Left ventricle myocardium superior (tissue), 1 donor: Measurements from ENCODE around the gene CCDC127. TPM values are rescaled to one million over a fixed set of nuclear protein-coding genes. Genes with fewer than 3 reads are reported as not detected.
"Not testable (repeated sequence)": the region's sequence is repeated elsewhere in the genome, so short reads cannot be mapped to it uniquely, and the experiment has no call there.

Experiments used
- ATAC-seq: fragments of 200-7000 bp; cut with Tn5 transposase; one replicate; pipeline ENCODE4 v1.9.1; 2020; ENCODE audit warnings: mild to moderate bottlenecking, moderate library complexity
- DNase-seq: peaks from one replicate; pipeline ENCODE4 v3.0.0-alpha.2; 2020
- intact Hi-C: fragments of 100-400 bp; cut with micrococcal nuclease; formaldehyde crosslinking; loops from one replicate; pipeline ENCODE4 v1.11.0; 2022
- total RNA-seq: library from RNA; stranded (reverse); fragmentation: NEBNext Ultra II Directional; extraction: Animal tissue kit (Norgen Biotek cat#: 25700); gene quantifications from one replicate; pipeline ENCODE4 v1.2.1, GENCODE V29; 2021
- donor health status: DM: no; HTN: yes; CAD: no; lungs with severe emphysema.

CCDC127 gene
- total RNA-seq, 1 donor from 2014 or later, result 7.7 TPM

DNA sequence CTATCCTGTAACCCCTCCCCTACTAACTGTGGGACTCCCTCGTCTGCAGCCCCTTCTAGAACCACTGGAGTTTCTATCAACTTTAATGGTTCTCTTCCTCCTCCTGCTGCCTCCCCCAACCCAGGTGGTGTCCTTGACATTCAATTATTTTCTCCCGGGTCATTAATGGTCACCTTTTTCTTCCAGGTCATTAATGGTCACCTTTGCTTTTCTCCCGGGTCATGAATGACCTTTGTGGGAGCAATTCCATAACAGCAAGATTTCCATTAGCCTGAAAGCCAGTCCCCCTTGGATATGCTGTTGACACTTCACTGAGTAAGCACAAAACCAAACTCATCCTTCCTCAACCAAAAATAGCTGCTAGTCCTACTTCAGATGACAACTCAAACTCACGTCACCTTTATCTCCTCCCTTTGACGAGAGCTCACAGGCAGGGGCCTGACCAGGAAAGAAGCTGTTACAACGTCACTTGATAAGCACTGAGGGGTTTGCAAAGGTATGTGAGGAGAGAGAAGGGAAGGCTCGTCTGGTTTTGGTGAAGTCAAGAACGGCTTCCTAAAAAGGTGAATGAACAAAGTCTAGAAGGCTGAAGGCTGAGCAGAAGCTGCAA lies 10.9 kb downstream of the CCDC127 start:
- peak; percentile 71 for ATAC-seq

DNA sequence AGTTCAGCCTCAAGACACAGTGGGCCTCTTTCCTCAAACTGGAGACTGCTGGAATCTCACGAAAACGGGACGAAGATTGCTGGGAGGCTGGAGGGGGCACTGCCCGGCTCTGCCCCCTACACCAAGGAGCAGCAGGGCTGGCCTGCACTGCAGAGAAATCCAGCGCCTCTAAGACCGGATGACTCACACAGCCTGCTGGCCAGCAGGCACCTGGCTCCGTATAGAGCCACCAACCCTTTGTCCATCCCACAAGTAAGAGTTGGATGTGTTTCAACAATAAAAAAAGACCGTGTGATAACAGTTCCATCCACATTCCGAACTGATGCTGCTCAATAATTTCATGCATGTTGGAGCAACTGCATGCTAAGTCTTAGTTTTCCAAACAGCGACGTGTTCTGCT lies 11.5 kb downstream of the CCDC127 start:
- DNase-seq (peak; percentile 67), ATAC-seq (peak; percentile 91)
- intact Hi-C loops, result no loop called here

More for the DNA sequence above, 10.9 kb downstream of the CCDC127 start:
- no peak for DNase-seq
- intact Hi-C loops, result no loop called here

DNA sequence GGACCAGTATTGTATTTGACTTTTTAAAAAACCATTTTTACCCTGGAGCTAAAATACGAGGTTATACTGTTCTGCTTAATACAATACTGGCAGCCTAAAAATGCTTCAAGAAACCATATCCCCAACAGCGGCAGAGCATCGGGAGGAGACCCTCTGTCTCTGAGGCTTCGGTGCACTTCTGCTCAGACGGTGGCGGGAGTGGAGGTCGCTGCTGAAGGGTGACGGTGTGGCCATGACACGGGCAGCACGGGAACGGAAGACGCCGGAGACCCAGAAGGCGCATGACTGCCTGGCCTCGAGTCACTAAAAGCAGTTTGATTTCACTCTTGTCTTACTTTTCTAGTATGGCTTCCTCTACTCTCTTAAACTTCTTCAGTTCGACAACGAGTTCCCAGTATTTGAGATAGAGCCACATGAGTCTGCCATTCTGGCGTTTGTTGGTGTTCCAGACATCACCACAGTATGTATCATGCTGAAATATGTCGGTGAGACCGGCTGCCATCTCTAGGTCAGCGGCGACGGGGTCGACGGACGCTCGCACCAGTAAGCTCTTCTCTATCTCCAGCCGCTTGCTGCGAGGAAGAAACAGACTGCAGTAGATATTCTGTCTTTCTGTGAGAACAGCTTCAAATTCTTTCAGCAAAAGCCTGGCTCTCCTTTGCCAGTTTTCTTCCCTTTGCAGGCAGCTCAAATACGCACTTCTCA lies 12.8 kb downstream of the CCDC127 start:
- no peak for DNase-seq
- no peak for ATAC-seq
- intact Hi-C loops, result no loop called here

DNA sequence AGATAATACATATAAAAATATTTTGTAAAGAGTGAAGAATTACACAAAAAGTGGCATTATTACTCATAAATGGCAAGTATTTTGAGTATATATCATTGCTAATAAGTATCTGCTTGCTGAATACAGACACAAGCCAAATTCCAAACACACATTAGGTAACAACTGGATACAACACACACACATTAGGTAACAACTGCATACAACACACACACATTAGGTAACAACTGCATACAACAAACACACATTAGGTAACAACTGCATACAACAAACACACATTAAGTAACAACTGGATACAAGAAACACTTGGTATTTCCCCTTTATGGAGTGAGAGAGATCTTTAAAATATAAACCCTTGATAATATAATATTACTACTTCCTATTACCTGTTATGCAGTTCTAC lies 13.5 kb downstream of the CCDC127 start:
- intact Hi-C loops, result no loop called here
- DNase-seq (no peak), ATAC-seq (no peak)

DNA sequence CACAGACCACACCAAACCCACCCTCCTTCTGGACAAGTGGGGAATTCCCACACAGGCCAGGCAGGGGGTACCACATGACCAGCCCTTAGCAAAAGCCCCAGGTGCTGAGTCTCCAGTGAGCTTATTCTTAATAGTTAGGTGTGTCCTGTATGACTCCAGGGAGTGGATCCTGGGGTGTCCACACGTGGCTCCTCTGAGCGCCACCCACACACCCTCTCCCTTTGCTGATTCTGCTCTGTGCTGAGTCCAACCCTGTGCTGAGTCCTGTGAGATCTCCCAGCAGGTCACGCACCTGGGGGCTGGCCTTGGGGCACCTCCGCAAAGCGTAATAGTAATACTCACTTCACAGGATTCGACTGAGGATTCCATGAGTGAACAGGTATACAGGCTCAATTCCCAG lies 14.0 kb downstream of the CCDC127 start:
- ATAC-seq (no peak), DNase-seq (no peak)
- intact Hi-C loops, result no loop called here

DNA sequence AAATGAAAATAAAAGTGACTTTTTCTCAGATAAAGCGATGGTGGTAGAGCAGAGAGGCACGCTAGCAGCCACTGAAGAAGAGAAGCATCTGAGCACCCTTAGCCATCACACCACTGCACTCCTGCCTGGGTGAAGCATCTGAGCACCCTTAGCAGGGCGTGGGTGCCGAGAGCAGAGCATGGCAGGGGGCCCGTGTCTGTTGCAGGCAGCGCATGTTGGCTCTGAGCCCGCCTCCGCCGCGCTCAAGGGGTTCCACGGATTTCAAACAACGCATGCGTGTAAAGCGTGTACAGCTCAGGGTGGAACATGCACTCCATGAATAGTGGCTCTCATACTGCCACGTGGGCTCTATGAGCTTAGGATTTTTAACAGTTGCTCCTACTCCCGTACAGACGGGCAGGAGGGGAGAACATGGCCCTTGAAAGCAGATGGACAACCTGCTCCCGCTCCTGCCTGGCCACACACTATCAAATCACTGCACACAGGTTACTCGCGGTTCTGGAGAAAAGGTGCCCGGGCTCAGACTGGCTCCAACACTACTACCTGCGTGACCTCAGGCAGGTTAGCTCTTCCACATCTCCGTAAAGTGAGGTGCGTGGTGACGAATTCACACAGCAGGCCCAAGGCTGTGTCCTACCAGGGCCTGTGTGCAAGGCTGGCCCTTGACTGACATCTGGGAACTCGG lies 14.6 kb downstream of the CCDC127 start:
- no peak for ATAC-seq
- intact Hi-C loops, result no loop called here
- no peak for DNase-seq

DNA sequence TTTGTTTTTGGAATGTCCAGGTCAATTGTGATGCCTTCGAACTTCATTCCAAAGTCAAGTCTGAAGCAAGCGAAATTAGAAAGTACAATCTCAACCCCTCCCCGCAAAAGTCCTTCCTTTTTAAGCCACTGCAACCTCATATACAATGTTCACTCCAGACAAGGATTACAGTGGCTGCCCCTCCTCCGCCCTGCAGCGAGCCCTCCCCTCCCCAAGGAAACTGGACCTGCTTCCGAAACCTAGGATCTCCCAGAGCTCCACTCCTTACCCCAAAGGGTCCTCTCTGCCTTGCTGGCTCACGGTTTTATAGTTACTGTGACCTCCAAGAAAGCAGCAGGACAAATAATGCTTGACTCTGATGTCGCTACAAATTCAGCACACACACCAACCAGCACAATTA lies 16.3 kb downstream of the CCDC127 start:
- ATAC-seq (no peak), DNase-seq (no peak)
- intact Hi-C loops, result no loop called here

DNA sequence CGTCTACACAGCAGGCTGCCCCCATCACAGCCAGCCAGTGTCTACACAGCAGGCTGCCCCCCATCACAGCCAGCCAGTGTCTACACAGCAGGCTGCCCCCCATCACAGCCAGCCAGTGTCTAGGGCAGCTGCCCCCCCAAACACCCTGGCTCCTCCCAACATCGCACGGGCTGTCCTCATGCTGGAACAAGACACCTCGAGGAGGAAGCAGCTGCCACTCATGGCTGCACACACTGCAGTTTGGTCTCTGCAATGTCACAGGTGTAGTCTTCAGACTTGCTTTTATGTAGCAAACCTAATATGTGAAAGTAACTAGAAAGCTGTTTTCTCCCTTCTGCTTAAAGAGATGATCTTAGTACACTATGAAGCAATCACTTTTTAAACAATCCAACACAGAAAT lies 17.0 kb downstream of the CCDC127 start:
- intact Hi-C loops, result no loop called here
- no peak for ATAC-seq
- no peak for DNase-seq

DNA sequence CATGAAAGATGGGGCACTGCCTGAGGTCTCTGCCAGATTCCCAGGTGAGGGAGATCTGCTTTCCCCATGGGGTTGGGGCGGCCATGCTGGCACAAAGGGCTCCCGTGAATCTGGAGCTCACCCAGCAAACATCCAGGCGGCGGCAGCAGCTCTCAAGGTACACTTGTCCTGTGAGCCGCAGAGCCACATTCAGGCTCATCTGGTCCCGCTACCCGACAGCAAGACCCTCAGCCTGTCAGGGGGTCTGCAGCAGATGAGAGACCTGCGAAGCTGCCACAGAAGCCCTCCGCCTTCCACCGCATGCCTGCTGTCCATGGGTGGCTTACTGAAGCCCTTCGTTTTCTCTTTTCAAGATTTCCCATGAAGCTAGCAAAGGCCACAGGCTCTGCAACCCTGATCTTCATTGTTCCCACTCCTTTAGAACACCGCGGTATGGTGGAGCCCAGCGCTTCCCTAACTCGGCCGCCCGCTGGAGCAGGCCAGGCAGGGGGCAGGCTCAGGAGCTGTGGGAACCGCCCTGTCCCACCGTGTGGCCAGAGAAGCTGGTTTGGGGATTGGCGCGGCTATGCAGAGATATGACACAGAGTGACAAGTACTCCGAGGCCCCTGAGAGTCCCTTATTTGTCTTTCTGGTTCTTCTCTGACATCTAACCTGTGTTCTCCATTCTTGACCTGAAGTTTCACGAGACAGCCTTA lies 17.9 kb downstream of the CCDC127 start:
- ATAC-seq (peak; percentile 48), DNase-seq (no peak)
- intact Hi-C loops, result no loop called here

DNA sequence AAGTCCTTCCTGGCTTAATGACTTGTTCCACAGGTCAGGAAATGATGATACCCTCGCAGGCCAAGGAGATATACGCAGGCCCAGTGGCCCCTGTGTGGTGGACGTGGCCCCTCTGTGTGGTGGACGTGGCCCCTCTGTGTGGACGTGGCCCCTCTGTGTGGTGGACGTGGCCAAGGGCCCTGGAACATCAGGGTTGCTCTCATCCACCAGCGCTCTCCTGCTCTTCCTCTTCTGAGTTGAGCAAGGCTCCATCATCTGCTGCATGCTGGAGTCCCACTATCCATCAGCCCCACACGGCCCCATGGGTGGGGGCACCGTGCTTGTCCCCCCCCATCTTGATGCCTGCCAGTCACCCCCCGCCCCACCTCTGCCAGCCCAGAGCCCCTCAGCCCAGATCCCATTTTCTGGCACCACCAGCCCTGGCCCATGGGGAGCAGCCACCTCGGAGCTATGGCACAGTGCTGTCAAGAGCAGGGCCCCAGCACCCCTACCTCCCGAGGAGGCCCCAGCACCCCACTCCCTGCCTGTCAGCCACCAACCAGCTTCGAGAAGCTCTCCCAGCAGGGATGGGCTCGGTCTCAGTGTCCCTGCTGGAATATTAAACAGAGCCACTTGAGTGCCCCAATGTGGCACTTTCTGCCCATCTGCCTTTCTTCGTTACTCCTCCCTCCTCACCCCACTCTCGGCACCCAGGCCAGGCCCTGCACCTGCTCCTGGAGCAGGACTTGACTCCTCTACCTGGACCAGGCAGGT lies 18.6 kb downstream of the CCDC127 start:
- intact Hi-C loops, result no loop called here
- DNase-seq (no peak), ATAC-seq (no peak)

DNA sequence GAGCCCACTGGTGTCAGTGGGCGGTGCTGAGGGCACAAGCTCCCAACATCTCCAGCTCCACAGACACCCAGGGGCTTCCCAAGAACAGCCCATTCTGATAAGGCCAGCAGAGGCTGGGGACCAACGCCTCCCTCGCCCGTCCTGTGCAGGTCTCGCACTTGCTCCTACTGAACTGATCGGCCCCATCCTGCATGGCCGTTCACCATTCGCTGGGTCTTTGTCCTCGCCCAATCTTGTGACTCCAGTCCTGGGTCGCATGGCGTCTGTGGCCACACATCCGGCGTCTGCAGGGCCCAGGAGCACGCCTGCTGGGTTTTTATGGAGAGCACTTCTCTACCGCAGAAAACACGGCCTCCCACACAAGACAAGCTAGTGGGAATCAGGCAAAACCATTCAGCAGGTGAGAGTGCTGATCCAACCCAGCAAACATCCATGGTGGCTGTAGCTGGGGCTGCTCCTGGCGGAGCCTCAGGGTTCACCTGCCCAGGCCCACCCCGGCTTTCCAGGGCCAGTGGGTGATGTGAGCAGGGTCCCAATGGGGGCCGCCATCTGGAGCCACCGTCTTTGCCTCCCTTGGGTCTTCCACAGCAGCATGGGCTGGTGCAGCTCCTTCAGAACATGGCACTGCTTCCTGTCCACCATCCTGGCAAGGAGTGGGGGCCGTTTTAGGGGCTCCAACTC lies 19.3 kb downstream of the CCDC127 start:
- intact Hi-C loops, result no loop called here
- DNase-seq (no peak), ATAC-seq (no peak)

DNA sequence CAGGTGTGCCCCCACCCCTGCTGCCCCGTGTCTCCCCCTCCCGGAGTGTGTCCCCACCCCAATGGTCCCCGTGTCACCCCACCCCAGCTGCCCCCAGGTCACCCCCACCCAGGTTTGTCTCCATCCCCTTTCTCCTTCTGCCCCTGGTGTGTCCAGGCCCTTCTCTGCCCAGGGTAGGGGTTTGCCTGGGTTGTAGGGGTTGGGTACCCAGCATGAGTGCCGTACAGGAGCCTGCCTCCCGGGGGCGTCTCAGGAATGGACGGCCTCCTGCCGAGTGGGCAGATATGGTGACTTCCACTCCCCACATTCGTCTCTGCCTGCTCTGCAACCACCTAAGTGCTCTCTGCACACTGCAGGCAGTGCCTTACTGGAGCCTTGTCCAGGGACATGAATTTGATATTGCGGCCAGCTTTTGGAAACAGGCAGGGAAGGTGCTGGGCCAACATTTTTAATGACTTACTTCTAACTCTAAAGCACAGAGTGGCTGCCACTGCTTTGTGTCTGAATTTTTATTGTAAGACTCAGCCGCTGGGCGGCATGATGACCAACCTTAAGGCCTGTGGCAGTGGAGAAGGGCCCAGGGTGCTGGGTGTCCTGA lies 20.0 kb downstream of the CCDC127 start:
- ATAC-seq, result no peak
- intact Hi-C loops, result no loop called here
- peak; percentile 28 for DNase-seq

DNA sequence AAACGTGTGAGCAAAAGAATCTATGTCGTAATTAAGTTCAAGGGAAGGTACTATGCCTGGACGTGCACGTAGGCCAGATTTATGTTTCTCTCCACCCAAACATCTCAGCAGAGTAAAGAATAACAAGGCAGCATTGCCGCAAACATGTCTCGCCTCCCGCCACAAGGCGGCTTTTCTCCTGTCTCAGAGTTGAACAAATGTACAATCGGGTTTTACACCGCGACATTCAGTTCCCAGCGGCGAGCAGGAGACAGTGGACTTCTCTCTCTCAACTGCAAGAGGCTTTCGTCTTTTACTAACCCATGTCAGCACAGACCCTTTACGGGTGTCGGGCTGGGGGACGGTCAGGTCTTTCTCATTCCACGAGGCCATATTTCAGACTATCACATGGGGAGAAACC lies 20.9 kb downstream of the CCDC127 start:
- ATAC-seq, intact Hi-C loops: not testable (repeated sequence)
- DNase-seq, result peak; percentile 36

DNA sequence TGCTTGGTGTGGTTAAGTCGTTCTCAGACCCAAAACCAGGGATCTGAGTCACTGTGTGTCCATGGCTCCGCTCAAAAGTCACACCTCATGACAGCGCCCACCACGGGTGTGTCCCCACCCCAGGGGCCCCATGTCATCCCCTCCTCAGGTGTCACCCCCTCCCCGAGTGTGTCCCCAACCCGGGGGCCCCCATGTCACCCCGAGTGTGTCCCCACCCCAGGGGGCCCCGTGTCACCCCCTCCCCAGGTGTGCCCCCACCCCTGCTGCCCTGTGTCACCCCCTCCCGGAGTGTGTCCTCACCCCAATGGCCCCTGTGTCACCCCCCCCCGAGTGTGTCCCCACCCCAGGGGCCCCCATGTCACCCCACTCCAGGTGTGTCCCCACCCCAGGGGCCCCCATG lies 21.6 kb downstream of the CCDC127 start:
- intact Hi-C loops, result no loop called here
- no peak for ATAC-seq

DNA sequence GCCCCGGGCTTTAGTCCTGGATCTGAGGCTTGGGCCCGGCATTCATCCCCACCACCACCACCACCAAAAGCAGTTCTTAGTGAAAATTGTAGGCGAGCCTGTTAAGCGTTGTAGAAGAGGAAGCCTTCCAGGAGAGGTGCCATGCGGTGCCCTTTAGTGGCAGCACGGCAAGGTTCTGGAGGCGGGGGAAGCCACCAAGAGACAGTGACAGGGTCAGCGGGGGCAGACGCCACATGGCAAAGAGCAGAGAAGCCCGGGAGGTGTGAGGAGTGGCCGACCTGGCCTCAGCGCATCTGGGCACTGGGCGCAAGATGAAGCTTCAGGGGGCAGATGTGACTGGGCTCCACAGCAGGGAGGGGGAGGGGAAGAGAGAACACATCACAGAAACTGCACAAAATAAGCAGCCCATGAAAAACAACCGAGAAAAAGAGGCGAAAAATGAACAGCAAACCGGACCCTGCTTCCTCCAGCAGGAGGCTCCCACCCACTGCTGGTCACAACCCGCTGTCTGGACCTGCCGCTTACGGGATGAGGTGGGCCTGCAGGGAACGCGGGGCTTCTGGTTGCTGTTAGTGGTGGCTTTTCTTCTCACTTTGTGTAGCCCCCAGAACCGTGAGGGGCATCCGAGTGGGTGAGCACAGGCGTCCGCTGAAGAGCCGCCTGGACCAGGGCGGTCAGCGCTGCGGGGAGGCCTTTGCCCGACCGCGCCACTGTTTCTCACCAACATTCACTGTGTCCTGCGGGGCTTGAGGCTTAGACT lies 22.4 kb downstream of the CCDC127 start:
- DNase-seq (peak; percentile 28), ATAC-seq (no peak)
- intact Hi-C loops, result no loop called here

More for the DNA sequence above, 21.6 kb downstream of the CCDC127 start:
- DNase-seq, result peak; percentile 22

DNA sequence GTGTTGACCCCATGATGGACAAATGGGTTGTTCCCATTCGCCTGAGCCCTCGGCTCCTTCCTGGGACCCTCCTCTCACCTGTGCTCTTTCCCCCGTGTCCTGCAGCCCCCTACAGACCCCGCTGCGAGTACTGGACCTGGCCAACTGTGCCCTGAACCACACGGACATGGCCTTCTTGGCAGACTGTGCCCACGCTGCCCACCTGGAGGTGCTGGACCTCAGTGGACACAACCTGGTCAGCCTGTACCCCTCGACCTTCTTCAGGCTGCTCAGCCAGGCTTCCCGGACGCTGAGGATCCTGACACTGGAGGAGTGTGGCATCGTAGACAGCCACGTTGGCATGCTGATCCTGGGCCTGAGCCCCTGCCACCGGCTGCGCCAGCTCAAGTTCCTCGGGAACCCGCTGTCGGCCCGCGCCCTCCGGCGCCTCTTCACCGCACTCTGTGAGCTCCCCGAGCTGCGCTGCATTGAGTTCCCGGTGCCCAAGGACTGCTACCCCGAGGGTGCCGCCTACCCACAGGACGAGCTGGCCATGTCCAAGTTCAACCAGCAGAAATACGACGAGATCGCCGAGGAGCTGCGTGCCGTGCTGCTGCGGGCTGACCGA lies 23.2 kb downstream of the CCDC127 start:
- ATAC-seq, result no peak
- intact Hi-C loops, result no loop called here
- peak; percentile 46 for DNase-seq

DNA sequence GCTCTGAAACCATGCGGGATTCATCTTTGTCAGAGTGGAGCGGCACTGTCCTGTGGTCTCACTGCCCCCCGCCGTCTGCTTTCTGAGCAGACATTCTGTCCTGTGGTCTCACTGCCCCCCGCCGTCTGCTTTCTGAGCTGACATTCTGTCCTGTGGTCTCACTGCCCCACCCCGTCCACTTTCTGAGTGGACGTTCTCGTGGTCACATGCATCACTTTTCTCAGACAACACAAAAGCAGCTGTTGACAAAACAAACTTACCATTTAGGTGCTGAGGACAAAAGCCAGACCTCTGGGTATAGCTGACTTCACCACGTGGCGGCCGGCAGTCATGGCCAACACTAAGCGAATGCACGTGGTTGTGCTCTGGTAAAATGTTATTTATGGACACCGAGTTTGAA lies 23.9 kb downstream of the CCDC127 start:
- DNase-seq, result peak; percentile 85
- peak; percentile 38 for ATAC-seq
- intact Hi-C loops, result no loop called here
